NT2/D1 (cell line): ENCODE measurements around the gene SS18L1.
A peak's percentile ranks its signal among the peaks of the same experiment; 100 is the strongest.

Experiments
- DNase-seq: peaks from one replicate; pipeline ENCODE4 v3.0.0-alpha.2; 2011; ENCODE audit warnings: low read depth, low spot score
- H3K27me3 ChIP-seq: 2 replicates; pipeline ENCODE4 v1.6.0; 2011; ENCODE audit warnings: mild to moderate bottlenecking; ENCODE audit not compliant: insufficient read length, insufficient read depth
- H3K36me3 ChIP-seq: 2 replicates; pipeline ENCODE4 v1.6.1; 2011; ENCODE audit warnings: mild to moderate bottlenecking, low read length, mixed read lengths; ENCODE audit not compliant: insufficient read depth, insufficient read length
- H3K4me1 ChIP-seq: 2 replicates; pipeline ENCODE4 v1.5.1; 2011; ENCODE audit not compliant: insufficient read depth, insufficient read length
- H3K4me3 ChIP-seq: 2 replicates; pipeline ENCODE4 v1.5.1; 2011; ENCODE audit warnings: low read depth; ENCODE audit not compliant: insufficient read length
- H3K9ac ChIP-seq: 2 replicates; pipeline ENCODE4 v1.6.0; 2011; ENCODE audit warnings: low read depth; ENCODE audit not compliant: insufficient read length
- H3K9me3 ChIP-seq: 2 replicates; pipeline ENCODE4 v1.5.1; 2011; ENCODE audit warnings: mild to moderate bottlenecking, low read length; ENCODE audit not compliant: insufficient read depth
- SUZ12 ChIP-seq: IDR thresholded peaks from 2 replicates; pipeline ENCODE4 v1.6.1; 2011; ENCODE audit not compliant: insufficient read length, insufficient read depth; ENCODE audit errors: extremely low read depth
- YY1 ChIP-seq: IDR thresholded peaks from 2 replicates; pipeline ENCODE4 v1.6.1; 2011; ENCODE audit not compliant: insufficient read length, insufficient read depth
- ZNF274 ChIP-seq: IDR thresholded peaks from 2 replicates; pipeline ENCODE4 v1.6.1; 2011; ENCODE audit warnings: mild to moderate bottlenecking, low read depth, low read length

Gene SS18L1

GRCh38 chr20:62141043-62141396 lies 2.5 kb upstream of the SS18L1 start:
- peaks cover 11% of the 10 kb centered on the region for H3K27me3 ChIP-seq
- TF ChIP-seq SUZ12 (no peak), ZNF274 (no peak), YY1 (no peak)
- H3K36me3 ChIP-seq: peaks cover 75% of the 10 kb centered on the region
- no peak overlapping the region for H3K4me3 ChIP-seq
- DNase-seq: no peak
- no peak overlapping the region for H3K9ac ChIP-seq
- H3K4me1 ChIP-seq: peaks cover 15% of the 10 kb centered on the region
- no peaks in the 10 kb centered on the region for H3K9me3 ChIP-seq

GRCh38 chr20:62141397-62142251 lies 1.9 kb upstream of the SS18L1 start:
- Histone ChIP-seq H3K27me3 (peaks cover 11% of the 10 kb centered on the region), H3K9me3 (no peaks in the 10 kb centered on the region), H3K36me3 (peaks cover 73% of the 10 kb centered on the region), H3K4me1 (peaks cover 15% of the 10 kb centered on the region), H3K4me3 (peak overlapping the region; percentile 86), H3K9ac (peak overlapping the region; percentile 96)
- DNase-seq: no peak
- no peak for TF ChIP-seq SUZ12

GRCh38 chr20:62142252-62143080 lies 1.1 kb upstream of the SS18L1 start:
- DNase-seq: no peak
- peaks cover 20% of the 10 kb centered on the region for H3K4me1 ChIP-seq
- peaks cover 11% of the 10 kb centered on the region for H3K27me3 ChIP-seq
- H3K9ac ChIP-seq: peak overlapping the region; percentile 96
- H3K9me3 ChIP-seq: no peaks in the 10 kb centered on the region
- peaks cover 68% of the 10 kb centered on the region for H3K36me3 ChIP-seq
- TF ChIP-seq YY1: no peak
- TF ChIP-seq SUZ12: no peak
- no peak for TF ChIP-seq ZNF274
- peak overlapping the region; percentile 86 for H3K4me3 ChIP-seq

GRCh38 chr20:62143957-62144825 lies 622 bp downstream of the SS18L1 start:
- no peak for TF ChIP-seq YY1
- TF ChIP-seq SUZ12: no peak
- no peak for TF ChIP-seq ZNF274
- Histone ChIP-seq H3K36me3 (peaks cover 56% of the 10 kb centered on the region), H3K9ac (peak overlapping the region; percentile 90), H3K9me3 (no peaks in the 10 kb centered on the region), H3K4me1 (peaks cover 28% of the 10 kb centered on the region), H3K4me3 (peak overlapping the region; percentile 86), H3K27me3 (peaks cover 11% of the 10 kb centered on the region)
- no peak for DNase-seq

GRCh38 chr20:62145688-62146018 lies 2.1 kb downstream of the SS18L1 start:
- no peak for DNase-seq
- TF ChIP-seq YY1 (no peak), SUZ12 (no peak), ZNF274 (no peak)
- H3K4me3 ChIP-seq: no peak overlapping the region
- peaks cover 11% of the 10 kb centered on the region for H3K27me3 ChIP-seq
- H3K9ac ChIP-seq: no peak overlapping the region
- peaks cover 24% of the 10 kb centered on the region for H3K4me1 ChIP-seq
- no peaks in the 10 kb centered on the region for H3K9me3 ChIP-seq
- peaks cover 50% of the 10 kb centered on the region for H3K36me3 ChIP-seq

GRCh38 chr20:62146019-62146755 lies 2.6 kb downstream of the SS18L1 start:
- H3K4me1 ChIP-seq: peaks cover 22% of the 10 kb centered on the region
- H3K4me3 ChIP-seq: no peak overlapping the region
- H3K36me3 ChIP-seq: peaks cover 50% of the 10 kb centered on the region
- H3K27me3 ChIP-seq: peaks cover 11% of the 10 kb centered on the region
- TF ChIP-seq SUZ12: no peak
- no peak for TF ChIP-seq YY1
- no peak for TF ChIP-seq ZNF274
- H3K9ac ChIP-seq: no peak overlapping the region
- no peaks in the 10 kb centered on the region for H3K9me3 ChIP-seq
- DNase-seq: no peak
